ENCODE measurements around the gene THOC5.

- TF ChIP-seq CTCF (IDR thresholded peaks at IDR 0.05) (no peak), POLR2A (IDR thresholded peaks at IDR 0.05) (no peak)
These were observed 80.6 kb downstream of the THOC5 start for GRCh38 chr22:29473001-29473400.

Data from breast epithelium (tissue), 3 donors.